A549 (cell line): Measurements from ENCODE around the gene PTPRD. TPM values are rescaled to one million over a fixed set of nuclear protein-coding genes. Genes with fewer than 3 reads are reported as not detected.

Source experiments
- ATAC-seq, 2 experiments: fragments of 200-7000 bp in 1 of 2; fragments of >200 bp in 1 of 2; cut with Nextera tagmentation in 1 of 2; cut with Tn5 transposase in 1 of 2; 3 replicates each; pipeline versions ENCODE4 v1.8.0 to v1.9.1; 2018 to 2020; ENCODE audit warnings: mild to moderate bottlenecking in 1 of 2, moderate library complexity in 1 of 2
- CTCF ChIA-PET: fragments of 300-600 bp; sonication (Branson Sonifier 250); formaldehyde crosslinking; extraction: SDS; loops from one replicate; lab custom pipeline; 2021; ENCODE audit warnings: antibody characterized with exemption, inconsistent platforms; lab: Yijun Ruan, JAX
- POLR2A ChIA-PET: fragments of 350-600 bp; formaldehyde crosslinking; extraction: SDS; loops from one replicate; lab custom pipeline; 2021; ENCODE audit warnings: antibody characterized with exemption, inconsistent platforms; lab: Yijun Ruan, JAX
- DNase-seq, 2 experiments: peaks; one replicate each; pipeline versions ENCODE4 v3.0.0 to v3.0.0-alpha.2; 2011 to 2016; ENCODE audit warnings: low read depth in 1 of 2, low spot score in 1 of 2
- FAIRE-seq: peaks from 2 replicates; lab custom pipeline; 2011; peaks lifted over from hg19 to GRCh38; lab: Jason Lieb, UNC
- H3K27ac ChIP-seq, 2 experiments: fragments of >200 bp; sonication (Bioruptor Twin); formaldehyde crosslinking; 3 replicates each; pipeline ENCODE4 v1.5.1; 2016 to 2017
- H3K4me1 ChIP-seq: fragments of >200 bp; sonication (Bioruptor Twin); formaldehyde crosslinking; 3 replicates; pipeline ENCODE4 v1.6.1; 2016
- H3K4me2 ChIP-seq: fragments of >200 bp; sonication (Bioruptor Twin); formaldehyde crosslinking; 3 replicates; pipeline ENCODE4 v1.6.1; 2016
- H3K4me3 ChIP-seq: fragments of >200 bp; sonication (Bioruptor Twin); formaldehyde crosslinking; 3 replicates; pipeline ENCODE4 v1.5.1; 2016
- H3K9me3 ChIP-seq: fragments of >200 bp; sonication (Bioruptor Twin); formaldehyde crosslinking; 3 replicates; pipeline ENCODE4 v1.6.1; 2016
- ATOH8 ChIP-seq: fragments of 250-450 bp; sonication (Bioruptor Pico); IDR thresholded peaks from 2 replicates; pipeline ENCODE4 v1.5.0; 2020; ENCODE audit warnings: low read depth, mild to moderate bottlenecking, moderate library complexity
- BCL3 ChIP-seq: fragments of >200 bp; sonication (Bioruptor Twin); formaldehyde crosslinking; IDR thresholded peaks from 3 replicates; pipeline ENCODE4 v1.6.1; 2016
- BHLHE40 ChIP-seq: IDR thresholded peaks from 2 replicates; pipeline ENCODE4 v1.6.1; 2012; ENCODE audit warnings: low read depth, low read length, inconsistent platforms
- CEBPB ChIP-seq, 2 experiments: fragments of >200 bp in 1 of 2; sonication (Bioruptor Twin) in 1 of 2; formaldehyde crosslinking in 1 of 2; IDR thresholded peaks; 2 replicates each; pipeline ENCODE4 v1.6.1; 2012 to 2016
- E2F6 ChIP-seq: IDR thresholded peaks from 2 replicates; pipeline ENCODE4 v1.6.1; 2012; ENCODE audit warnings: low read depth, borderline replicate concordance
- EHF ChIP-seq: fragments of 250-450 bp; sonication (Bioruptor Pico); IDR thresholded peaks from 2 replicates; pipeline ENCODE4 v1.5.0; 2020; ENCODE audit warnings: mild to moderate bottlenecking
- FOSB ChIP-seq: fragments of 250-450 bp; sonication (Bioruptor Pico); IDR thresholded peaks from 2 replicates; pipeline ENCODE4 v1.5.0; 2020; ENCODE audit warnings: mild to moderate bottlenecking, moderate library complexity
- FOXS1 ChIP-seq: fragments of 250-450 bp; sonication (Bioruptor Pico); IDR thresholded peaks from 2 replicates; pipeline ENCODE4 v1.5.0; 2020; ENCODE audit warnings: mild to moderate bottlenecking, moderate library complexity
- HDAC2 ChIP-seq: fragments of 200-600 bp; sonication (generic); IDR thresholded peaks from 2 replicates; pipeline ENCODE4 v1.6.1; 2016
- HEYL ChIP-seq: fragments of 250-450 bp; sonication (Bioruptor Pico); IDR thresholded peaks from 2 replicates; pipeline ENCODE4 v1.8.0; 2021; ENCODE audit warnings: mild to moderate bottlenecking, moderate library complexity
- JUNB ChIP-seq: fragments of >200 bp; sonication (Bioruptor Twin); formaldehyde crosslinking; IDR thresholded peaks from 2 replicates; pipeline ENCODE4 v1.6.1; 2016
- KDM1A ChIP-seq: fragments of 200-600 bp; sonication (generic); IDR thresholded peaks from 2 replicates; pipeline ENCODE4 v1.6.1; 2016; ENCODE audit warnings: low read depth, mild to moderate bottlenecking
- KDM5A ChIP-seq: fragments of 200-600 bp; sonication (generic); IDR thresholded peaks from 2 replicates; pipeline ENCODE4 v1.6.1; 2016; ENCODE audit warnings: antibody characterized with exemption, mild to moderate bottlenecking
- MAX ChIP-seq: IDR thresholded peaks from 2 replicates; pipeline ENCODE4 v1.6.1; 2012
- NPAS2 ChIP-seq: fragments of 250-450 bp; sonication (Bioruptor Pico); IDR thresholded peaks from 2 replicates; pipeline ENCODE4 v1.8.0; 2022; ENCODE audit warnings: mild to moderate bottlenecking, moderate library complexity, borderline replicate concordance
- NR3C1 ChIP-seq: fragments of >200 bp; sonication (Bioruptor Twin); formaldehyde crosslinking; IDR thresholded peaks from 3 replicates; pipeline ENCODE4 v1.6.1; 2017
- PBX3 ChIP-seq: IDR thresholded peaks from 2 replicates; pipeline ENCODE4 v1.6.1; 2012
- PHF8 ChIP-seq: fragments of 200-600 bp; sonication (generic); IDR thresholded peaks from 2 replicates; pipeline ENCODE4 v1.6.1; 2016; ENCODE audit warnings: low read depth, mild to moderate bottlenecking, antibody characterized with exemption, moderate library complexity, borderline replicate concordance
- POLR2A ChIP-seq: IDR thresholded peaks from 2 replicates; pipeline ENCODE4 v1.6.1; 2012; ENCODE audit warnings: mild to moderate bottlenecking, low read length
- RAD21 ChIP-seq, 2 experiments: fragments of >200 bp in 1 of 2; sonication (Bioruptor Twin) in 1 of 2; formaldehyde crosslinking in 1 of 2; IDR thresholded peaks in 1 of 2; conservative IDR thresholded peaks in 1 of 2; 2 replicates in 1 of 2; 3 replicates in 1 of 2; pipeline ENCODE4 v1.6.1; 2012 to 2018; ENCODE audit warnings: inconsistent platforms in 1 of 2
- RCOR1 ChIP-seq: fragments of 150-350 bp; IDR thresholded peaks from 2 replicates; pipeline ENCODE4 v1.6.1; 2014; ENCODE audit warnings: antibody characterized with exemption, low read length, low read depth
- REST ChIP-seq: fragments of 200-600 bp; sonication (generic); IDR thresholded peaks from 2 replicates; pipeline ENCODE4 v1.6.1; 2016; ENCODE audit warnings: antibody characterized with exemption, mild to moderate bottlenecking, moderate library complexity
- RFX5 ChIP-seq: fragments of 450-650 bp; IDR thresholded peaks from 2 replicates; pipeline ENCODE4 v1.7.1; 2014; ENCODE audit warnings: antibody characterized with exemption, mild to moderate bottlenecking, moderate library complexity
- SREBF2 ChIP-seq: fragments of 450-650 bp; IDR thresholded peaks from 2 replicates; pipeline ENCODE4 v1.6.1; 2014; ENCODE audit warnings: mild to moderate bottlenecking, moderate library complexity
- ZC3H11A ChIP-seq: fragments of 450-650 bp; IDR thresholded peaks from 2 replicates; pipeline ENCODE4 v1.6.1; 2014; ENCODE audit warnings: antibody characterized with exemption, mild to moderate bottlenecking
- ZFP36 ChIP-seq: fragments of 450-650 bp; IDR thresholded peaks from 2 replicates; pipeline ENCODE4 v1.6.1; 2014; ENCODE audit warnings: borderline replicate concordance; ENCODE audit not compliant: partially characterized antibody
- ZSCAN20 ChIP-seq: fragments of 250-450 bp; sonication (Bioruptor Pico); IDR thresholded peaks from 2 replicates; pipeline ENCODE4 v1.8.0; 2022; ENCODE audit warnings: mild to moderate bottlenecking, moderate library complexity
- WGBS: methylation state at CpG from one replicate; pipeline ENCODE4 v1.1.6; 2017; ENCODE audit errors: missing lambda C conversion rate; 5-methylcytosine and 5-hydroxymethylcytosine counted together
- polyA plus RNA-seq, 4 experiments: library from polyadenylated mRNA; depleted of rRNA in 3 of 4; stranded (reverse); fragments of >200 nt; fragmentation: RNase III in 1 of 4; extraction: RNeasy Plus Mini Kit Qiagen cat#74134 plus additional on column Dnase treatment in 1 of 4; gene quantifications; 2 replicates in 3 of 4; 3 replicates in 1 of 4; pipeline ENCODE4 v1.2.3, GENCODE V29; 2011 to 2017

PTPRD gene
- polyA plus RNA-seq, 2 of the 4 experiments (the other 2 are of a cell fraction), result 0.39 to 1.3 TPM

- 6% methylated on average over 2 of the region's 2 CpGs for WGBS
- no peaks in the 10 kb centered on the region for H3K4me1 ChIP-seq
- ChIA-PET CTCF (interaction anchor here (0.7 kb wide), 1 partner anchor 147 kb away, joined by 3 read pairs; no protein-coding TSS in a partner anchor), POLR2A (no interaction called here)
- no peak overlapping the region for H3K4me2 ChIP-seq
- TF ChIP-seq POLR2A (no peak), RCOR1 (no peak), NR3C1 (no peak), BCL3 (no peak), KDM1A (no peak), FOXS1 (CRISPR knock-in tag) (no peak), KDM5A (no peak), ZSCAN20 (no peak), ATOH8 (CRISPR knock-in tag) (no peak), PHF8 (no peak), E2F6 (no peak), HDAC2 (no peak), JUNB (no peak), BHLHE40 (no peak), EHF (no peak), RFX5 (no peak), PBX3 (no peak), FOSB (no peak), HEYL (CRISPR knock-in tag) (no peak)
- DNase-seq, result no peak
- no peak overlapping the region for H3K27ac ChIP-seq
- no peak for ATAC-seq
- H3K4me3 ChIP-seq, result no peak overlapping the region
- no peak for FAIRE-seq
- no peaks in the 10 kb centered on the region for H3K9me3 ChIP-seq
These were observed 1786.5 kb downstream of the PTPRD start for GRCh38 chr9:8826281-8826680.

- Histone ChIP-seq H3K9me3 (no peaks in the 10 kb centered on the region), H3K27ac (no peak overlapping the region), H3K4me1 (no peaks in the 10 kb centered on the region), H3K4me2 (no peak overlapping the region), H3K4me3 (no peak overlapping the region)
- ChIA-PET CTCF (interaction anchor here (0.7 kb wide), 1 partner anchor 148 kb away, joined by 3 read pairs; no protein-coding TSS in a partner anchor), POLR2A (no interaction called here)
- DNase-seq (no peak), FAIRE-seq (no peak), ATAC-seq (no peak)
- 3% methylated on average over 3 of the region's 3 CpGs for WGBS
- TF ChIP-seq ZC3H11A, result no peak
- no peak for TF ChIP-seq NPAS2 (CRISPR knock-in tag)
- TF ChIP-seq E2F6, result no peak
- TF ChIP-seq REST, result no peak
- no peak for TF ChIP-seq BCL3
- no peak for TF ChIP-seq ATOH8 (CRISPR knock-in tag)
- no peak for TF ChIP-seq KDM5A
- no peak for TF ChIP-seq RAD21 (conservative IDR thresholded peaks at IDR 0.05 in 1 of 2, IDR thresholded peaks at IDR 0.05 in 1 of 2)
- no peak for TF ChIP-seq PHF8
- no peak for TF ChIP-seq SREBF2
- no peak for TF ChIP-seq CEBPB (IDR thresholded peaks at IDR 0.05)
- no peak for TF ChIP-seq ZFP36
- TF ChIP-seq RFX5, result no peak
- TF ChIP-seq MAX, result no peak
These were observed 1787.1 kb downstream of the PTPRD start for GRCh38 chr9:8825585-8826147.
